ENCODE measurements around the gene KDELR1.

The KDELR1 gene

GRCh38 chr19:48370955-48371354 is 20.4 kb downstream of the KDELR1 start:
- no peak for DNase-seq

GRCh38 chr19:48368936-48369335 is 22.4 kb downstream of the KDELR1 start:
- no peak for DNase-seq

- no peak for DNase-seq
These were observed 23.5 kb downstream of the KDELR1 start for GRCh38 chr19:48367855-48368254.

GRCh38 chr19:48365602-48366001 is 25.7 kb downstream of the KDELR1 start:
- DNase-seq, result no peak

DNA sequence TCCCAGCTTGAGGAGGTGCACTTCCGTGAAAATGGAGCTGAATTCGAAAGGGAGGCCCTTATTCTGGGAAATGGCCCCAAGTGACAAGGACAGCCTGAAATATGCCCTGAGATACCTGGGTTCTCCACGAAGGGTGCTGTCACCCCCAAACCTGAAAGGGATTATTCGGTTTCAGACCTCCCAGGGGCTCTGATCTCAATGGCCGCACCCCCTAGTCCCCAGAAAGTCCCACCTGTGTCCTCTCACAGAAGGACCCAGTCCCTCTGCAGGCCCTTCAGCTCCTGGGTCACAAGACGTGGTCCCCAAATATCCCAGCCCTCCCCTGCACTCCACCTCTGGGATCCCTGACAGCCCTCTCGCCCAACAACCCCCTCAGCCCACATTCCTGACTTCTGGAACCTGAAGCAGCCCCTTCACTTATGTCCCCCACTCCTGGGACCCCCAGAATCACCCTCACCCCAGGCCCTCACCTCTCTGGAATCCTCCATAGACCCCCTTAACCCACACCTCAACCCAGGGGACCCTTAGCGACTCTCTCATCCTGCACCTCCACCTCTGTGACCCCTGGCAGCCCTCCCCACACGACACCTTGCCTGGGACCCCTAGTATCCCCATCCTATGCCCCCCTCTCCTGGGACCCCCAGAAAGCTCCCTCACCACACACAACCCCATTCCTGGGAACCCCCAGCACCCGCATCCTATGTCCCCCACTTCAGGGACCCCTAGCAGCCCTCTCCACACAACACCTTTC is 26.6 kb downstream of the KDELR1 start:
- DNase-seq, result no peak

GRCh38 chr19:48363810-48364597 is 27.3 kb downstream of the KDELR1 start, which contains the start of the genes SYNGR4 and TMEM143:
Gene SYNGR4, plus strand, starts transcription at chr19:48364367. Its CDS starts 1,476 bp downstream, at chr19:48365843.
Gene TMEM143, minus strand, starts transcription at chr19:48363940. Its CDS starts 20 bp downstream, at chr19:48363920.
- peak; percentile 100 for DNase-seq

DNA sequence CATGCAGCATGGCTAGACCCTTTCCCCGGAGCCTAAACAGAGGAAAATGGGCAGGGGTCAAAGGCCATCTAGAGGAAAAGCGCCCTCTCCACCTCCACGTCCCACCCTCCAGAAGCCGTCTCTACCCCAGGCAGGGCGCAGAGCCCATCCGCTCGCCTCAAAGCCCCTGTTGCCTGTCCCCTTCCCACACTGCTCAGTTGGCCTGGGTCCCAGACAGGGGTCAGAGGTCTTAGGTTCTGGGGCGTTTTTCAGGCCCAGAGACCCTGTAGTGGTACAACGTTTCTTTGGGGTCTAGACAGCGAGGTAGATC is 27.9 kb downstream of the KDELR1 start:
- DNase-seq, result no peak

DNA sequence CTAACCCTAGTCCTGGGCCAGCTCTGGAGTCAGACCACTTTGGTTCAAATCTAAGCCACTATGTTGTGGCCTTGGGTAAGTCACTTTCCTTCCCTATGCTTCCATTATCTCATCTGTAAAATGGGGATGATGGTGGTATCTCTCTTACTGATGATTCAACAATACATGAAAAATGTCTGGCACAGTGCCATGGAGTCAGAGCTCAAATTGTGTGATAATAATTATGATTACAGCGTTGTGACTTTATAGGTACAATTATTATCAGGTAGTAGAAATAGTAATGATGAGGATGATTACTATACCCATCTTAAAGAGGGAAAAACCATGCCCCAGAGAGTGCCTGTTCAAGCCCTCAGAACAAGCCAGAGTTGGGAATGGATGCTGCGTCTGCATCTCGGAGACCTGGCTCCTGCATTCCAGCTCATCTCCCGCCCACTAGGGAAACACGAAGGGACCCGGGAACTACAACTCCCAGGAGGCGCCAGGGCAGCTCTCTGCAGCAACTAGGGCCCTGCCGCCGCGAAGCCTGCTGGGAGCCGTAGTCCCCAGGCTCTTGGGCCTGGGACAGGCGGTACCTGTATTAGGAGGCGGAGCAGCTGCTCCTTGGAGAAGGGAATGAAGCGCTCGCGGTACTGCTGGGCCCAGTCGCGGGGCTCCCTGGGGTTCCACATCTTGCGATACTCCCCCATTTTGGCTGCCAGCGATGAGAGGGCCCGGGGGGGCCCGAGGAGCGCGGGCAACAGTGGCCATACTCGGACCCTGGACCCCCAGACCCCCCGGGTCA is 28.4 kb downstream of the KDELR1 start:
- DNase-seq, result peak; percentile 94

GRCh38 chr19:48361912-48362311 is 29.4 kb downstream of the KDELR1 start:
- no peak for DNase-seq

GRCh38 chr19:48359123-48359522 is 32.2 kb downstream of the KDELR1 start:
- no peak for DNase-seq

DNA sequence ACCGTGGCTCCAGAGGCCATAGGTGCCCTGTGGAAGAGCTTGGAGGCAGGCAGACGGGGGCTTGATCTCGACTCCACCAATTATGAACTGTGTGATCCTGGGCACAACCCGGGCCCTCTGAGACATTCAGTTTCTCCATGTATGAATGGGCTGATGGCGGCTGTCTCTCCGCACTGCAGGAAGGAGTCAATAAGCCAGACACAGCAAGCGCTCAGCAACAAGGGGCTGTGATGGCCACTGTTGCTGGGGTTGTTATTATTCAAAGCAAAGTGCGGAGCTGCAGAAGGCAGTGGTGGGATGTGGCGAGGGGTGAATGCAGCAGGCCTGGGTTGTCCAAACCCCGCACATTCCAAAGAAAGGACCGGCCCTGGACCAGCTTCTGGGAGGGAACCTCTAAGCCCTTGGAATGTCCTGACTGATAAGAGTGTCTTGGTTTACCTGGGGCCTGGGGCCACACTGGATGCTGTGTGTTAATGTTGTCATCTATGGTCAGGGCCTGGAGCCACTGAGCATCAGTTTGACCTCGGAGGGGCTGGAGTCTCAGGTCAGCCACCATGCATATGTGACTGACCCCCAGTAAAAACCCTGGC is 35.9 kb downstream of the KDELR1 start:
- no peak for DNase-seq

DNA sequence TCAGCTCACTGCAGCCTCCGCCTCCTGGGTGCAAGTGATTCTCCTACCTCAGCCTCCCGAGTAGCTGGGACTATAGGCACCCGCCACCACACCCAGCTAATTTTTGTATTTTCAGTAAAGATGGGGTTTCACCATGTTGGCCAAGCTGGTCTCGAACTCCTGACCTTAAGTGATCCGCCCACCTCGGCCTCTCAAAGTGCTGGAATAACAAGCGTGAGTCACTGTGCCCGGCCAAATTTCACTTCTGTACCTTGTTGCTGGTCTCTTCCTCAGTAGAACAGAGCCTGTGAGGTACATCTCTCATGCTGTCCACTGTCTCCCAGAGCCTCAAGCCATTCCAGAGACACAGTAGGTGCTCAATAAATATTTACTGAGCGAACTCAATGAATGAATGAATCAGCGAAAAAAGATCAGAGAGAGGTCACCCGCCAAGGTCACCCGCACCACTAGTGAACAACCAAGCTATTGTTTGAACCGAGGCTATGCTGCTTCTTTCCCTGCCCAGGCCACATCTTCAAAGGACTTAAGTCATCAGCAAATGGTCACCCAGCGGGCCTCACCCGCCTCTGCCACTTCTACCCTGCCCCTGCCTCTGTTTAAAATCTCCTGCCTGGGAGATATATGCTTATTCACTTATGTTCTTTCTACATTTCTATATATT is 36.9 kb downstream of the KDELR1 start:
- no peak for DNase-seq

DNA sequence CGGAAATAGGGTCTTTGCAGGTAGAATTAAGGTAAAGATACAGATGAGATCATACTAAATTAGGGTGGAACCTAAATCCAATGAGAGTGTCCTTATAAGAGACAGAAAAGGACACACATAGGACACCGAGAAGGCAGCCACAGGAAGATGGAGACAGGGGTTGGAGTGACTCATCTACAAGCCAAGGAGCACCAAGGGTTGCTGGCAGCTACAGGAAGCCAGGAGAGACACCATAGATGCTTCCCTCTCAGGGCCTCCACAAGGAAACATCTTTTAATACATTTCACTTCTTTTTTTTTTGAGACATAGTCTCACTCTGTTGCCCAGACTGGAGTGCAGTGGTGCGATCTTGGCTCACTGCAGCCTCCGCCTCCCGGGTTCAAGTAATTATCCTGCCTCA is 37.7 kb downstream of the KDELR1 start:
- no peak for DNase-seq

GRCh38 chr19:48351341-48351752 is 40.0 kb downstream of the KDELR1 start:
- peak; percentile 83 for DNase-seq

GRCh38 chr19:48350856-48351255 is 40.5 kb downstream of the KDELR1 start:
- DNase-seq, result no peak

- DNase-seq, result no peak
These were observed 42.6 kb downstream of the KDELR1 start for GRCh38 chr19:48348737-48349136.

DNA sequence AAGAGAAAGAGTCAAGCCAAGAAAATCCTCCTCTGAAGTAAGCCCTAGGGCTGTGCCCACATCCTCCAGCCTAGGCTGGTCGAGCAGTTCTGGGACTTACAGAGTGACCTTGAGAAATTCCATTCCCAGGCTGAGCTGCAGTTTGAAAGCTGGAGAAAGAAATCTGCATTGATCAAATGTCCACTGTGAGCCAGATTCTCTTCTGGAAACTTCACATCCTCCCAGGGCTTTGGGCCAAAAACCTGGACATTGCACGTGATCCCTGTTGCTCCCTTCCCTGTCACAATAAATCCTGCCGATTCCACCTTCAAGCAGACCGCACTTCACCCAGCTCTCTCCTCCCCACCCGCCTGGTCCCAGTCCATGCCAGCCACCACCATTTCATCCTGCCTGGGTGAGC is 43.3 kb downstream of the KDELR1 start:
- no peak for DNase-seq

- DNase-seq, result no peak
These were observed 45.2 kb downstream of the KDELR1 start for GRCh38 chr19:48346191-48346590.

GRCh38 chr19:48344892-48345291 is 46.5 kb downstream of the KDELR1 start:
- DNase-seq, result no peak

DNA sequence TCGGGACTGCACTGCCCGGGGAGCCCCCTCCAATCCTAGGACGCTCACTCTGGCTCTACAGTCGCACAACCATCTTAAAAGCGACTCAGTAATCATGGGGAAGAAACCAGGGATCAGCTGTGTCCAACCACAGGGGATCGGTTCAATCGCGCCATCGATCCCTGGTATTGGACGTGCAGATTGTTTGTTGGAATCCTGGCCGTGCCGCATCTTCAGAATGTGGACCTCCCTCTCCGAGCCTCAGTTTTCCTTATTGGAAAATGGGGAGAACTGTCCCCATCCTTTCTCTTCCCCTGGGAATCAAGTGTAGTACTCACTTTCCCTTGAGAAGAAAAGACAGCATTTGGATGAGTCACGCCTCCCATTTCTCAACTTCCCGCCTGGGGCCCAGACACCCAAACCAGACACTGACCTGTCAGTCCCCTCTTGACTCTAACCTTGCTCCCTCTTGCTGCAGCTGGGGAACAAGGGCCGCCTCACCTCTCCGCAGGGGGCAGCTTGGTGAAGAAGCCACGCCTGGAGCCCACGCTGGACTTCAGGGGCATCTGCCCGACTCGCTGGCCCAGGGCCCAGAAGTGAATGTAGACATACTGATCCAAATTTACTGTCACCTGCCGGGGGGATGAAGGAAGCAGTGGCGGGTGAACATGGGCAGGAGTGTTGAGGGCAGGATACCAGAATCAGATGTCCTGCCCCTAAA is 48.4 kb downstream of the KDELR1 start:
- no peak for DNase-seq

DNA sequence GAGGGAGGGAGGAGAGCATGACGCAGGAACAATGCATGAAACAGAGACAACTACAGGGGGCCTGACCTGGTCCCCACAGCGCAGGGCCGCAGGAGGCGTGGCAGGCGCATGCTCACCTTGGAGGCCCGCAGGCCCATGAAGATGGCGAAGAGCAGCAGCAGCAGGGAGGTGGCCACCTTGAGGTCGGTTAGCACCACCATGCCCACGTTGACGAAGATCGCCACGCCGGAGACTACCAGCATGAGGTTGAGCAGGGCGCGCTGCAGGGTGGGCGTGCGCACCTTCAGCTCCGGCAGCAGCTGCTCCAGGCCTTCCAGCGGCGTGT is 49.0 kb downstream of the KDELR1 start:
- DNase-seq, result no peak
